Endothelial cell of hepatic sinusoid (primary cell): ENCODE data around the gene SPATS1.
"Not testable (repeated sequence)": the region's sequence is repeated elsewhere in the genome, so short reads cannot be mapped to it uniquely, and the experiment has no call there.

Experiments used
- in situ Hi-C: cut with HindIII; loops from 2 replicates; pipeline ENCODE4 v1.10.0; 2017; ENCODE audit warnings: low sequenced_read_pairs

The SPATS1 gene

DNA sequence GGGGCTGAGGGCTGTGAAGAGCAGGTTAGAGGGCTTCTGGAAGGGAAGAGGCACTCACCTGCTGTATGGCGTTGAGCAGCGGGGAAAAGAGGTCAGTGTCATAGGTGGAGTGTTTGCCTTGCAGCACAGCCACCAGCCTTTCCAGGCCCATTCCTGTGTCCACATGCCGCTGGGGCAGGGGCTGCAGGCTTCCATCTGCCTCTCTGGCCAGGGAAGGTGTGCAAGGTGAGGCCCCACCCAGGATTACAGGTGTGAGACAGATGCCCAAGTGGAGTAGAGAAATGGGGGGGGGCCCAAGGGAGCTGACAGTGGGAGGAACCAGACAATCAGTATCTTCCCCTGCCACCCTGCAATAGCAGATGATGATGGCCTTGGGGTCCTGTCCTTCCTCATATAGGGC lies 32.2 kb upstream of the SPATS1 start:
- in situ Hi-C loops: no loop called here

DNA sequence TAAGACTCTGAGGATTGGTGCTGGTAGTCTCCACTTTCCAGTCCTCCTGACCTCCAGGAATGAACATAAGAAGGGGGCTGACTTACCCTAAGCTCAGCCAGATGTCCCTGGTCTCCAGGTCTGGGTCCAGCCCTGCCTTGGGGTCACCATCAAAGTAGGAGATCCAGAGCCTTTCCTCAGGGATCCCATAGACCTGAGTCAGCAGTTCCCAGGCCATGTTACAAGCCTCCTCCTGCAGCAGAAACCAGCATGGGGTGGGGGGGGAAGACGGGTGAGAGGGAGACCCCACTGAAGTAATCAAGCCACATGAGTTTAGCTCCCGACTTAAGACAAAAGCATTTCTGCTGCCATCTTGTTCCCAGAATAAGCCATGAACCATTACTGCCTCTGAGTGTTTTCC lies 31.1 kb upstream of the SPATS1 start:
- in situ Hi-C loops: no loop called here

GRCh38 chr6:44311767-44312166 lies 30.7 kb upstream of the SPATS1 start:
- in situ Hi-C loops: no loop called here

DNA sequence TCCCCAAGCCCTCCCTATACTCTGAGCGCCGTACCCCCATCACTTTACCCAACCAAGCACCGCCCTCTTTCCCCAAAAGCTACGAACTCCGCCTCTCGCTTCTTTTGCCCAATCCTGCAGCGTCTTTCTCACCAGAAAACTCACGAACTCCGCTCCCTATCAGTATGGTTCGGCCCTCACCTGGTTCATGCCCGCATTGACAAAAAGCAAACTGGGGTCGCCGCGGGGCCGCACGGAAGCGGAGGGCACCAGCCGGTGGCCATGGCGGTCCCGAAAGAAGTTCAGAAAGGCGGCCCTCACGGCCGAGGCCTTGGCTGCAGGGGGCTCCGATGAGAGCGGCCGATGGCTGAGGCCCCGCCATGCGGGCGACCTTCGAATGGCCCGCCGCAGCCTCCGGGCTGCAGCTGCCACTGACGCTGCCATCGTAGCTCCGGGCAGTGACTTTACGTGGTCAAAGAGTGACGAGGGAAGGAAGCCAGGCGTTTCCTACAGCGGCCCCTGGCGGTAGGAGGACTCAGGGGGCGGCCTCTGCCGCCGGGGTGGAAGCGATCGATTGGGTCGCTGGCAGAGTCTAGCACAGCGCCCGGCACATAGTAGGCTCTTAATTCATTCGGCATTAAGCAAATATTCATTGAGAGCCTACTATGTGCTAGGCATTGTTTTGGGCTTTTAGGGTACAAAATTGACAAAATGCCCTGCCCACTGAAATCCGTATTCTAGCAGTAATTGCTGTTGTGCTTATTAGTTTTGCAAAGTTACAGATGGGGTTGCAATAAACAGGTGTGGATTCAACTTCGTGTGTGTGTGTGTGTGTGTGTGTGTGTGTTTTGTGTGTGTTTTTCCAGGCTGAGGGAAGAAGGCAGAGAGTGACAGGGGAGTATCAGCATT lies 29.3 kb upstream of the SPATS1 start, which contains the start of gene AARS2:
TSS of gene AARS2 (minus strand) at position 447 of the 888 bp plus-strand sequence. CDS start at position 423, 24 bp downstream.
- in situ Hi-C loops: no loop called here

GRCh38 chr6:44314657-44315056 lies 27.8 kb upstream of the SPATS1 start:
- in situ Hi-C loops: not testable (repeated sequence)

DNA sequence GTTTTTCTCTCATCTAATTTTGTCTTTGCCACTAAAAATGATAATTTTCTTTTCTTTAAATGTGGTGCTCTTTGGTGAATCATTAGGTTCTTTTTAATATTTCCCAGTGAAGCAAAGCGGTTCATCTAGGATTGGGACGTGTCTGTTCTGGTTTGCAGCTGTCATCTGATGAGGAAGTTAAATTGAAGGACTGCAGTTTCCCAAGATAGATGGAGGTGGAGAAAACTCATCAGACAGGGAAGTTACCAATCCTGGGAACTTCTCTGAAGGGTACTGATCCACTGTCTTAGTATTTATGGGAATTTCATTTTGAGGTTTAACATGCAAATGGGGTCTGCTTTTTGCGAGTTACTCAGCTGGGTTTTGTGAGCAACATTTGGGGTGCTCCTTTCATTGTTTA lies 26.9 kb upstream of the SPATS1 start:
- in situ Hi-C loops: no loop called here

DNA sequence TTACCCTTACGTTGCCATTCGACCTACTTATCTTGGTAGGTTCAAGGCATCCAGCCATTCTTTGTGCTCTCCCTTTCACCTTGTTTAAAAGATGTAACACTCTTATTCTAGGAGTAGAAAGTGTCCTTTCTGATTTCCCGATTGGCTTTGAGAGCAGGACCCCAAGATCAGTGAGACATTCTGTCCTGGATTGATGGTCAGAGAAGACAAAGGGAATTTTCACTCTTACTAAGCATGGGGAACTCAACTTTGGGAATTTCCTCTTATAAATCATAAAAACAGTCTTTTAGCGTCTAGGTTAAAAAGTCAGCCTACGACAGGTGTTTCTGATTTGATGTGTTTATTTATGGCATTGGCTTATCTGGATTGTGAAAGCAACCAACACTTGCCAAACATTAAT lies 26.5 kb upstream of the SPATS1 start:
- in situ Hi-C loops: no loop called here

DNA sequence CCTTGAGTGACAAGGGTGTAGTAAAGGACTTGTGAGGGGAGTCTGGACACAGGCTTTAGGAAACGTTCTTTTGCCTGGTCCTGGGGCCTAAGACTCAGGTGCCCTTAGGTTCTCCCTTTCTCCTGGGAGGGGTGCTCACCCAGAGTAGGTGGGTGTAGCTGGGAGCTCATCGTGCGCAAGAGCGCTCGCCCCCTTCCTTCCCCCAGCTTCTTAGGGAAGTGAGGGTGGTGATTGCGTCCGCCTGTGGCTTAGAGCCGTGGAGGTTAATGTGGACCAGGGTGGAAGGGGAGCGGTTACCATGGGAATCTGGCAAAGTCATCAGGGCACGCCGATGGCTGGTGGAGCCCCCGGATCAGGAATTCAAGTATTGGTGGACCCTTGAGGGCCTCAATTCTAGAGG lies 26.0 kb upstream of the SPATS1 start:
- in situ Hi-C loops: no loop called here

DNA sequence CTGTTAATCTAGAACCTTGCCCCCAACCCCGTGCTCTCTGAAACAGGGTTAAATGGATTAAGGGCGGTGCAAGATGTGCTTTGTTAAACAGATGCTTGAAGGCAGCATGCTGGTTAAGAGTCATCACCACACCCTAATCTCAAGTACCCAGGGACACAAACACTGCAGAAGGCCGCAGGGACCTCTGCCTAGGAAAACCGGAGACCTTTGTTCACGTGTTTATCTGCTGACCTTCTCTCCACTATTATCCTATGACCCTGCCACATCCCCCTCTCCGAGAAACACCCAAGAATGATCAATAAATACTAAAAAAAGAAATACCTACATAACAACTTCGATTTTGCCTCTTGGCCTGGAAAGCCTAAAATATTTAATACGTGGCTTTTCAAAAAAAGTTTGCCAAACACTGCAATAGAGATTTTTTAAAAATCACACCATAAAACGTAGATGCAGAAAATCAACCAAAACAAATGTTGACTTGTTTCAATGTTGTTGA lies 25.3 kb upstream of the SPATS1 start:
- in situ Hi-C loops: not testable (repeated sequence)

DNA sequence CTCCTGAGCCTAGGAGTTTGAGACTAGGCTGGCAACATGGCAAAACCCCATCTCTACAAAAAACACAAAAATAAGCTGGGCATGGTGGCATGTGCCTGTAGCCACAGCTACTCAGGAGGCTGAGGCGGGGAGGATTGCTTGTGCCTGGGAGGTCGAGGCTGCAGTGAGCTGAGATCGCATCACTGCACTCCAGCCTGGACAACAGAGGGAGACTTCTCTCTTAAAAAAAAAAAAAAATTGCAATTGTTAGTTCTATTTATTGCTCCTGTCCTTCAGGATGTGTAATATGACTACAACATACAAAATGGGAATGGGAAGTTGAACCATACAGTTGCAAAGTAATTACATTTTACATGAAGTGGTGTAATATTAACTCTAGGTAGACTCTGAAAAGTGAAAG lies 21.2 kb upstream of the SPATS1 start:
- in situ Hi-C loops: no loop called here

GRCh38 chr6:44327096-44327495 lies 15.4 kb upstream of the SPATS1 start:
- in situ Hi-C loops: no loop called here

DNA sequence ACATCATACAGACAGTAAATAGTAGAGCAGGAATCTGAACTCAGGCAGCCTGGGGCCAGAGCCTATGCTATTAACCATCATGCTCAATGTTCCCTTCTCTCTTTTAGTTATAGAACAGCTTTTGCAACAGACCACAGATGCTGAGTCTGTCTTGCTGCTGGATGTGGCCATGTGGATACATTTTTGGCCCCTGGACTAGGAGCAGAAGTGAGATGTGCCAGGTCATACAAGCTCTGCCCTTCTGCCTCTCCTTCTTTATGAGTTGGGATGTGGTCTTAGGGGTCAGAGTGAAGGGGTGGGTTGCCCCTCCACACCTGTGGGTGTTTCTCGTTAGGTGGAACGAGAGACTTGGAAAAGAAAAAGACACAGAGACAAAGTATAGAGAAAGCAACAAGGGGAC lies 14.7 kb upstream of the SPATS1 start:
- in situ Hi-C loops: no loop called here

- in situ Hi-C loops: not testable (repeated sequence)
Measured at GRCh38 chr6:44328203-44328602, 14.2 kb upstream of the SPATS1 start.

GRCh38 chr6:44329858-44330257 lies 12.6 kb upstream of the SPATS1 start:
- in situ Hi-C loops: no loop called here

DNA sequence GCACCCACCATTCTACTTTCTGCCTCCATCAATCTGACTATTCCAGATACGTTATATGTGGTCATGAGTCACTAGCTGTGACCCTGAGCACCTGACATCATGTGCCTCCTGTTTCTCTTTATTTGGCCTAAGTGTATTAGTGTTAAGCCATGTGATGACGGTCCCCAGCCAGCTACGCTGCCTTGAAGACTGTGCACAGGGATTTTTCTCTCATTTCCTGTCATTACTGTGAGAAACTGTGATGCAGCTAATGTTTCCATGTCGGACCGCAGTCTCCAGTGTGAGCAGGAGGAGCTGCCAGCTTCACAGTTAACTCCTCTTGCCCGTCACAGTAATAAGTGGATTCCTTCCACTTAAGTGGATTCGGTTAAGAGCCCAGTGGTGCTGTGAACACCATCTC lies 9.9 kb upstream of the SPATS1 start:
- in situ Hi-C loops: no loop called here

GRCh38 chr6:44333273-44333919 lies 9.1 kb upstream of the SPATS1 start:
- in situ Hi-C loops: no loop called here

DNA sequence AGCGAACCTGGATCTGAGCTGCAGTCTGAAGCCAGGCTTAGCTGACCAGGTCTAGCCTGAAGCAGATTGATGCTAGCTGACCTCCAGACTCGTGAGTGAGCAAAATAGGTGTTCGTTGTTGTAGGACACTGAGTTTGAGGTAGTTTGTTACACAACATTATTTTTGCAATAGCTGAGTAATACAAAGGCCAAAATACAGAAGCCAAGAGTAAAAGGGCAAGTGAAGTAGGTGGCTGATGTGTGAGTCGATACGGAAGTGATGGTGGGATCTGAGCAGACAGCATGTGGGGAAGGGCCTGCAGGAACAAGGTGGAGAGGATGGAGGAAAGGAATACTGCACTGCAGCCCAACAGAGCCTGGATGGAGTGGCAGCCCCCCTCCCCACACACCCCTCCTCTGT lies 8.5 kb upstream of the SPATS1 start:
- in situ Hi-C loops: no loop called here

DNA sequence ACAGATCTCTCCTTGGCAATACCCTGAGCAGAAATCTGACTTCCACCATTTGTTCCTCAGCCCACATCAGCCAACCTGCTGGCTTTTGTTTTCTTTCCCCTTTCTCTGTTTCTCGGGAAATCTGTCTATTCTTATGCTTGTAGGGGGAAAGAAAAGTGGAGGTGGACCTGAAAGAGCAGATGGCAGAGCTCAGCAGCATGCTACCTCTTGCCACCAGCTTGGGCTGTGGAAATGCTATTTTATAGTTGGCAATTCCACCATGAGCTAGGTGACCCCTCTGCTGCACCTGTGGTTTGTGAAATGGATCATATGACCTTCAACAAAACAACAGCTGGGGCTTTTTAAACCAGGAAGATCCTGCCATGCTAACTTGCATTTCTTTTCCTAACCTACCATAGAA lies 6.8 kb upstream of the SPATS1 start:
- in situ Hi-C loops: loop anchor here (5.0 kb wide), 2 partner anchors 38 to 68 kb away; partner anchors contain the start of gene NFKBIE

GRCh38 chr6:44338228-44339122 lies 4.0 kb upstream of the SPATS1 start:
- in situ Hi-C loops: loop anchor here (5.0 kb wide), 2 partner anchors 41 to 71 kb away; partner anchors contain the start of gene NFKBIE

- in situ Hi-C loops: loop anchor here (5.0 kb wide), 2 partner anchors 42 to 72 kb away; partner anchors contain the start of gene NFKBIE
Measured at GRCh38 chr6:44339301-44339700, 3.1 kb upstream of the SPATS1 start.
